H1 (cell line): ENCODE data around the gene FGF23. TPM values are rescaled to one million over a fixed set of nuclear protein-coding genes. Genes with fewer than 3 reads are reported as not detected.

Source experiments
- CTCF ChIA-PET: fragments of 300-600 bp; sonication (Branson Sonifier 250); formaldehyde crosslinking; loops from one replicate; lab custom pipeline; 2021; ENCODE audit not compliant: partially characterized antibody; lab: Charles Lee
- POLR2A ChIA-PET: fragments of 300-600 bp; sonication (Branson Sonifier 250); formaldehyde crosslinking; loops from one replicate; lab custom pipeline; 2021; ENCODE audit warnings: inconsistent platforms; ENCODE audit not compliant: partially characterized antibody; lab: Charles Lee
- DNase-seq, 2 experiments: peaks; one replicate each; pipeline versions ENCODE4 v3.0.0 to v3.0.0-alpha.2; 2010 to 2022; ENCODE audit warnings: low spot score in 2 of 2, low read depth in 1 of 2, mixed read lengths in 1 of 2
- FAIRE-seq: peaks from 2 replicates; lab custom pipeline; 2011; peaks lifted over from hg19 to GRCh38; lab: Jason Lieb, UNC
- H2AFZ ChIP-seq: 2 replicates; pipeline ENCODE4 v1.8.1; 2012; ENCODE audit warnings: low read length, inconsistent platforms
- H2AK5ac ChIP-seq: 2 replicates; pipeline ENCODE4 v1.6.1; 2013; ENCODE audit warnings: low read depth, low read length
- H2BK120ac ChIP-seq: replicated peaks from 2 replicates; pipeline ENCODE3; 2013; ENCODE audit warnings: low read depth, low read length, inconsistent platforms
- H2BK12ac ChIP-seq: 2 replicates; pipeline ENCODE4 v1.6.1; 2013; ENCODE audit warnings: low read depth, low read length
- H2BK15ac ChIP-seq: 2 replicates; pipeline ENCODE4 v1.6.1; 2013; ENCODE audit warnings: low read length
- H2BK20ac ChIP-seq: 2 replicates; pipeline ENCODE4 v1.6.1; 2013; ENCODE audit warnings: low read length
- H2BK5ac ChIP-seq: 2 replicates; pipeline ENCODE4 v1.6.1; 2013; ENCODE audit warnings: low read depth, low read length
- H3K14ac ChIP-seq: 2 replicates; pipeline ENCODE4 v1.6.1; 2013; ENCODE audit warnings: inconsistent platforms; ENCODE audit not compliant: insufficient read length
- H3K18ac ChIP-seq: 2 replicates; pipeline ENCODE4 v1.6.1; 2013; ENCODE audit warnings: low read length; ENCODE audit errors: extremely low read depth
- H3K23ac ChIP-seq: 2 replicates; pipeline ENCODE4 v1.6.1; 2013; ENCODE audit warnings: inconsistent platforms; ENCODE audit not compliant: insufficient read length
- H3K23me2 ChIP-seq: 2 replicates; pipeline ENCODE4 v1.6.1; 2013; ENCODE audit warnings: low read depth, low read length
- H3K27ac ChIP-seq: 2 replicates; pipeline ENCODE4 v1.6.1; 2011; ENCODE audit warnings: low read depth, low read length, inconsistent platforms
- H3K27me3 ChIP-seq, 4 experiments: replicated peaks in 1 of 4; 1 replicate in 1 of 4; 2 replicates in 3 of 4; pipeline versions ENCODE4 v1.6.1 to v1.8.1; 2011 to 2013; ENCODE audit warnings: low read length in 3 of 4, mild to moderate bottlenecking in 3 of 4, inconsistent platforms in 2 of 4, mixed read lengths in 2 of 4, moderate library complexity in 1 of 4; ENCODE audit not compliant: control insufficient read depth in 3 of 4, insufficient read depth in 3 of 4; ENCODE audit errors: extremely low read depth in 1 of 4
- H3K36me3 ChIP-seq, 4 experiments: 2 replicates each; pipeline versions ENCODE4 v1.6.1 to v1.8.1; 2011 to 2013; ENCODE audit warnings: mild to moderate bottlenecking in 4 of 4, low read length in 3 of 4, moderate library complexity in 2 of 4, control low read depth in 1 of 4, inconsistent platforms in 1 of 4; ENCODE audit not compliant: insufficient read depth in 4 of 4, control insufficient read depth in 2 of 4
- H3K4ac ChIP-seq: replicated peaks from 2 replicates; pipeline ENCODE3; 2013; ENCODE audit warnings: low read length, low read depth, mixed read lengths, inconsistent platforms; ENCODE audit not compliant: insufficient read length
- H3K4me1 ChIP-seq, 4 experiments: replicated peaks in 1 of 4; 1 replicate in 1 of 4; 2 replicates in 3 of 4; pipeline versions ENCODE4 v1.6.1 to v1.8.1; 2011 to 2013; ENCODE audit warnings: low read length in 3 of 4, inconsistent platforms in 2 of 4, mixed read lengths in 1 of 4; ENCODE audit not compliant: insufficient read depth in 4 of 4, control insufficient read depth in 3 of 4
- H3K4me2 ChIP-seq, 2 experiments: 2 replicates each; pipeline versions ENCODE4 v1.6.1 to v1.8.1; 2011 to 2013; ENCODE audit warnings: low read depth in 2 of 2, low read length in 2 of 2, control low read depth in 1 of 2, inconsistent platforms in 1 of 2, mild to moderate bottlenecking in 1 of 2; ENCODE audit not compliant: insufficient read depth in 1 of 2
- H3K4me3 ChIP-seq, 4 experiments: fragments of 200-600, 300-600 bp in 1 of 4; sonication (generic), shearing (Covaris generic), sonication (Bioruptor Twin) in 1 of 4; 2 replicates each; pipeline versions ENCODE4 v1.5.1 to v1.8.1; 2011 to 2016; ENCODE audit warnings: low read length in 4 of 4, low read depth in 3 of 4, control low read depth in 2 of 4, inconsistent platforms in 2 of 4, mild to moderate bottlenecking in 2 of 4, mixed read lengths in 1 of 4, moderate library complexity in 1 of 4; ENCODE audit not compliant: insufficient read depth in 2 of 4; ENCODE audit errors: extremely low read depth in 1 of 4
- H3K56ac ChIP-seq: replicated peaks from 2 replicates; pipeline ENCODE3; 2013; ENCODE audit warnings: low read depth, mild to moderate bottlenecking, mixed read lengths, low read length, inconsistent platforms; ENCODE audit not compliant: insufficient read length
- H3K79me1 ChIP-seq: 2 replicates; pipeline ENCODE4 v1.6.1; 2013; ENCODE audit warnings: low read depth, low read length, control low read depth
- H3K79me2 ChIP-seq, 2 experiments: 2 replicates each; pipeline versions ENCODE4 v1.6.1 to v1.8.1; 2012 to 2013; ENCODE audit warnings: low read length in 2 of 2, mild to moderate bottlenecking in 2 of 2, inconsistent platforms in 1 of 2; ENCODE audit not compliant: insufficient read depth in 2 of 2, control insufficient read depth in 1 of 2
- H3K9ac ChIP-seq, 4 experiments: replicated peaks in 1 of 4; 1 replicate in 1 of 4; 2 replicates in 3 of 4; pipeline versions ENCODE4 v1.6.1 to v1.8.1; 2011 to 2013; ENCODE audit warnings: low read depth in 3 of 4, low read length in 3 of 4, control low read depth in 2 of 4, mild to moderate bottlenecking in 2 of 4, moderate library complexity in 2 of 4, inconsistent platforms in 1 of 4; ENCODE audit errors: extremely low read depth in 1 of 4
- H3K9me3 ChIP-seq, 2 experiments: 2 replicates each; pipeline versions ENCODE4 v1.6.1 to v1.8.1; 2012 to 2013; ENCODE audit warnings: mild to moderate bottlenecking in 2 of 2, moderate library complexity in 2 of 2, control low read depth in 1 of 2, inconsistent platforms in 1 of 2, low read depth in 1 of 2, low read length in 1 of 2, mixed read lengths in 1 of 2; ENCODE audit not compliant: insufficient read depth in 2 of 2
- H4K20me1 ChIP-seq, 2 experiments: replicated peaks in 1 of 2; 2 replicates each; pipeline versions ENCODE3 to v1.8.1; 2011 to 2013; ENCODE audit warnings: inconsistent platforms in 2 of 2, low read length in 2 of 2, mild to moderate bottlenecking in 1 of 2; ENCODE audit not compliant: insufficient read depth in 2 of 2, control insufficient read depth in 1 of 2
- H4K5ac ChIP-seq: 2 replicates; pipeline ENCODE4 v1.6.1; 2013; ENCODE audit warnings: low read length, low read depth, mixed read lengths, inconsistent platforms; ENCODE audit not compliant: insufficient read length
- H4K8ac ChIP-seq: 2 replicates; pipeline ENCODE4 v1.8.0; 2013; ENCODE audit warnings: mild to moderate bottlenecking, moderate library complexity, low read length, inconsistent platforms; ENCODE audit not compliant: insufficient read depth; ENCODE audit errors: extremely low read depth
- H4K91ac ChIP-seq: replicated peaks from 2 replicates; pipeline ENCODE3; 2013; ENCODE audit warnings: low read length, mixed read lengths, inconsistent platforms; ENCODE audit not compliant: insufficient read length
- BCL11A ChIP-seq, 2 experiments: IDR thresholded peaks; one replicate each; pipeline ENCODE4 v1.6.1; 2011; ENCODE audit warnings: low read depth in 2 of 2, low read length in 2 of 2, mild to moderate bottlenecking in 2 of 2
- CHD2 ChIP-seq: IDR thresholded peaks from 2 replicates; pipeline ENCODE4 v1.6.1; 2012; ENCODE audit warnings: low read length, improper control_type of control experiment
- CREB1 ChIP-seq: IDR thresholded peaks from 2 replicates; pipeline ENCODE4 v1.6.1; 2012; ENCODE audit warnings: inconsistent platforms
- EGR1 ChIP-seq: IDR thresholded peaks from 2 replicates; pipeline ENCODE4 v1.6.1; 2011; ENCODE audit warnings: low read depth, low read length, borderline replicate concordance
- EP300 ChIP-seq, 2 experiments: IDR thresholded peaks; 1 replicate in 1 of 2; 2 replicates in 1 of 2; pipeline ENCODE4 v1.6.1; 2011 to 2012; ENCODE audit warnings: low read depth in 2 of 2, low read length in 2 of 2, mild to moderate bottlenecking in 2 of 2, borderline replicate concordance in 1 of 2, inconsistent platforms in 1 of 2, moderate library complexity in 1 of 2
- EZH2 ChIP-seq: fragments of 200-600 bp; sonication (generic); IDR thresholded peaks from 2 replicates; pipeline ENCODE4 v1.7.1; 2012; ENCODE audit warnings: low read depth, mild to moderate bottlenecking, moderate library complexity, low read length, inconsistent platforms; ENCODE audit not compliant: severe bottlenecking
- FOSL1 ChIP-seq: IDR thresholded peaks from 2 replicates; pipeline ENCODE4 v1.6.1; 2011; ENCODE audit warnings: mild to moderate bottlenecking, low read depth, low read length, moderate library complexity; ENCODE audit not compliant: insufficient read depth
- JUN ChIP-seq: IDR thresholded peaks from 2 replicates; pipeline ENCODE4 v1.6.1; 2011; ENCODE audit warnings: low read depth, mild to moderate bottlenecking, improper control_type of control experiment, low read length
- MAX ChIP-seq: IDR thresholded peaks from 2 replicates; pipeline ENCODE4 v1.6.1; 2012; ENCODE audit warnings: inconsistent platforms
- NANOG ChIP-seq: IDR thresholded peaks from 2 replicates; pipeline ENCODE4 v1.6.1; 2011; ENCODE audit warnings: low read length, low read depth, mild to moderate bottlenecking, inconsistent platforms; ENCODE audit not compliant: insufficient read depth, poor library complexity, severe bottlenecking
- RFX5 ChIP-seq: IDR thresholded peaks from 2 replicates; pipeline ENCODE4 v1.6.1; 2011; ENCODE audit warnings: low read depth, low read length, improper control_type of control experiment, borderline replicate concordance
- RXRA ChIP-seq: IDR thresholded peaks from 2 replicates; pipeline ENCODE4 v1.6.1; 2011; ENCODE audit warnings: low read depth, mild to moderate bottlenecking, low read length, moderate library complexity; ENCODE audit not compliant: insufficient read depth
- SIN3A ChIP-seq, 2 experiments: IDR thresholded peaks in 1 of 2; conservative IDR thresholded peaks in 1 of 2; 2 replicates each; pipeline ENCODE4 v1.6.1; 2011 to 2012; ENCODE audit warnings: low read length in 2 of 2, improper control_type of control experiment in 1 of 2, low read depth in 1 of 2, mild to moderate bottlenecking in 1 of 2
- SP1 ChIP-seq: IDR thresholded peaks from 2 replicates; pipeline ENCODE4 v1.6.1; 2011; ENCODE audit warnings: low read depth, low read length
- SP4 ChIP-seq: IDR thresholded peaks from 2 replicates; pipeline ENCODE4 v1.6.1; 2012; ENCODE audit warnings: low read length, inconsistent platforms
- WGBS, 2 experiments: shearing (Covaris generic) in 1 of 2; methylation state at CpG; one replicate each; pipeline versions ENCODE4 v1.1.6 to v1.1.7; 2013 to 2015; ENCODE audit warnings: low lambda C conversion rate in 2 of 2, mixed read lengths in 2 of 2, inconsistent platforms in 1 of 2, low coverage in 1 of 2, missing lambda C conversion rate in 1 of 2; ENCODE audit not compliant: insufficient replicate concordance in 2 of 2, insufficient coverage in 1 of 2, insufficient read length in 1 of 2; ENCODE audit errors: extremely low coverage in 1 of 2, missing lambda C conversion rate in 1 of 2; 5-methylcytosine and 5-hydroxymethylcytosine counted together
- polyA plus RNA-seq, 7 experiments: library from polyadenylated mRNA; depleted of rRNA in 3 of 7; stranded (reverse) in 5 of 7; unstranded in 2 of 7; fragments of >200 nt in 5 of 7; fragments of 200-250 nt in 2 of 7; gene quantifications; 1 replicate in 5 of 7; 2 replicates in 1 of 7; 4 replicates in 1 of 7; pipeline versions ENCODE4 v1.2.1 to v1.2.3, GENCODE V29; 2011 to 2013; ENCODE audit warnings: missing spikeins in 2 of 7, mixed read lengths in 2 of 7
- total RNA-seq: library from RNA; stranded (reverse); fragmentation: NEBNext Ultra II Directional; extraction: Animal tissue kit (Norgen Biotek cat#: 25700); gene quantifications from 2 replicates; pipeline ENCODE4 v1.2.1, GENCODE V29; 2021

Gene FGF23
- total and polyA plus RNA-seq, 2 of the 8 experiments (the other 6 are each of a cell fraction or from before 2014, with no cell fraction given), result 0.35 to 0.67 TPM

DNA sequence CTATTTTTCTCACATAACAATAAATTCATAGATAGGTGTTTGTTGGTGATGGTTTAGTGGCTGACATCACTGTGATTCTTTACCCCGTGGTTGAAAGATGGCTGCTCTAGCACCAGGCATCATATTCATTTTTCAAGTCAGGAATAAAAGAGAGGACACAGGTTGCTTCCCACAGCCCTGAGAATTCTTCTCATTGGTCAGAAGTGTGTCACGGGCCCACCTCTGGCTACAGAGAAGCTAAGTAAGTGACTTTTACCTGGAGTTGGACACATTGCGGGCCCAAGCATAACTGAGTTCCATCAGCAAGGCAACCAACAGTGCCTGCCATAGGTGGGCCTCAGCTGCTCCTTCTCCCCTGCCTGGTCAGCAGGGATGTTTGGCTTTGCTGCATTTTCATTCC lies 27.6 kb upstream of the FGF23 start:
- Histone ChIP-seq H2BK120ac (no peak overlapping the region), H2BK5ac (no peak overlapping the region), H3K4me3 (no peak overlapping the region), H3K14ac (no peak overlapping the region), H4K20me1 (no peaks in the 10 kb centered on the region), H2AFZ (no peak overlapping the region), H3K9ac (no peak overlapping the region), H3K9me3 (no peaks in the 10 kb centered on the region), H3K27ac (no peak overlapping the region), H3K4me2 (no peak overlapping the region), H4K8ac (no peak overlapping the region), H3K23ac (no peak overlapping the region), H3K4ac (no peak overlapping the region), H3K23me2 (no peaks in the 10 kb centered on the region), H2BK12ac (no peak overlapping the region), H3K4me1 (no peaks in the 10 kb centered on the region), H2BK20ac (no peak overlapping the region), H2BK15ac (no peak overlapping the region), H3K27me3 (no peaks in the 10 kb centered on the region), H4K91ac (no peak overlapping the region), H3K79me2 (no peaks in the 10 kb centered on the region), H3K79me1 (no peaks in the 10 kb centered on the region), H3K56ac (no peak overlapping the region), H2AK5ac (no peak overlapping the region), H4K5ac (no peak overlapping the region), H3K36me3 (no peaks in the 10 kb centered on the region), H3K18ac (no peak overlapping the region)
- no peak for DNase-seq
- CTCF ChIA-PET, result interaction anchor here (0.6 to 1.4 kb wide), 3 partner anchors 79 to 347 kb away, joined by 3 to 4 read pairs (median 3); no protein-coding TSS in a partner anchor
- POLR2A ChIA-PET, result no interaction called here
- 92% methylated on average over 3 of the region's 3 CpGs; no CpG with 5 or more reads in 1 of the 2 experiments for WGBS, 2 experiments
- FAIRE-seq, result no peak
- TF ChIP-seq SIN3A (conservative IDR thresholded peaks at IDR 0.05 in 1 of 2, IDR thresholded peaks at IDR 0.05 in 1 of 2; ENCODE audit: low read depth in 1 of 2, low read length in 2 of 2), result no peak
- TF ChIP-seq NANOG, result no peak
- no peak for TF ChIP-seq CHD2
- TF ChIP-seq CREB1, result no peak
- TF ChIP-seq EZH2, result no peak
- TF ChIP-seq SP1, result no peak
- TF ChIP-seq RFX5, result no peak
- no peak for TF ChIP-seq MAX
- no peak for TF ChIP-seq EGR1
- TF ChIP-seq EP300 (IDR thresholded peaks at IDR 0.05; ENCODE audit: borderline replicate concordance in 1 of 2, low read depth in 2 of 2, low read length in 2 of 2), result no peak
- TF ChIP-seq SP4, result no peak
- TF ChIP-seq JUN, result no peak
- TF ChIP-seq RXRA, result no peak
- TF ChIP-seq FOSL1, result no peak
- no peak for TF ChIP-seq BCL11A (IDR thresholded peaks at IDR 0.05; ENCODE audit: low read depth in 2 of 2, low read length in 2 of 2)
